ENCODE measurements around the gene CD2.

CD2 gene

DNA sequence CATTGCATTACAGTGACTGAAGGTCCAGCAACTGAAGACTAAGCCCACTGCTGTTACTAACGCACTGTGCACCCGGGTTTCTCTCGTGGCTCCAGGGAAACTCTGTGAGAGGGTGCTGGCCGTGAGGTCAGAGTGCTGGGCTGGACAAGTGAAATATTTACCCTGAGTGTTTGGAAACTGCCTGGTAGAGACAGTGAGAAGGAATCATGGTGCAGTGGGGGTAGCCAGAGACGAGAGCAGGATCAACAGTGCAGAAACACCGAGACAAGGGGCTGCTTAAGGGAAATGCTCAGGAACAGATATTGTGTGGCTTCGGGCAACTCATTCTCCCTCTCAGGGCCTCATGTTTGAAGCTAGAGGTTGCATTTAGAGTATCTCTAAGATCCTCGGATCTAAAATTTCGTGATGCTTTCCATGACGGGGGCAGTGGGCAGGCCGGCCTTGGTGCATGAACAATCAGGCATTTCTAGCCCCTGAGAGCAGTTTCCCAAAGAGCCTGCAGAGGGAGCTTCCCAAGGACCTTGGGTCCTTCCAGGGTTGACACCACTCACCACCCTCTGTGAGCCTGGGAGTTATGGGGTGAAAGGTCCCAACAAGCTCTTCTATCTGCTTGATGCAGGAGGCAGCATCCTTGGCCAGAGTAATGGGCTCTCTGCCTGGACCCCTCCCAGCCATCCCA is 9.7 kb downstream of the CD2 start:
- peaks cover 34% of the 10 kb centered on the region for H3K4me1 ChIP-seq (ENCODE audit: insufficient read depth, low read length, poor library complexity, severe bottlenecking)
- no peak overlapping the region for H3K9ac ChIP-seq (ENCODE audit: low read depth, low read length, poor library complexity, severe bottlenecking)
- no peaks in the 10 kb centered on the region for H3K36me3 ChIP-seq (ENCODE audit: insufficient read depth, low read length)
- no peaks in the 10 kb centered on the region for H3K79me2 ChIP-seq (ENCODE audit: insufficient read depth, low read length)
- no peaks in the 10 kb centered on the region for H3K9me3 ChIP-seq (ENCODE audit: insufficient read depth, low read depth, low read length)
- H3K4me2 ChIP-seq (ENCODE audit: low read depth, low read length, poor library complexity, severe bottlenecking) = no peak overlapping the region
- TF ChIP-seq EZH2phosphoT487 (IDR thresholded peaks at IDR 0.05; ENCODE audit: borderline replicate concordance) = no peak
- TF ChIP-seq, protein P1, sequence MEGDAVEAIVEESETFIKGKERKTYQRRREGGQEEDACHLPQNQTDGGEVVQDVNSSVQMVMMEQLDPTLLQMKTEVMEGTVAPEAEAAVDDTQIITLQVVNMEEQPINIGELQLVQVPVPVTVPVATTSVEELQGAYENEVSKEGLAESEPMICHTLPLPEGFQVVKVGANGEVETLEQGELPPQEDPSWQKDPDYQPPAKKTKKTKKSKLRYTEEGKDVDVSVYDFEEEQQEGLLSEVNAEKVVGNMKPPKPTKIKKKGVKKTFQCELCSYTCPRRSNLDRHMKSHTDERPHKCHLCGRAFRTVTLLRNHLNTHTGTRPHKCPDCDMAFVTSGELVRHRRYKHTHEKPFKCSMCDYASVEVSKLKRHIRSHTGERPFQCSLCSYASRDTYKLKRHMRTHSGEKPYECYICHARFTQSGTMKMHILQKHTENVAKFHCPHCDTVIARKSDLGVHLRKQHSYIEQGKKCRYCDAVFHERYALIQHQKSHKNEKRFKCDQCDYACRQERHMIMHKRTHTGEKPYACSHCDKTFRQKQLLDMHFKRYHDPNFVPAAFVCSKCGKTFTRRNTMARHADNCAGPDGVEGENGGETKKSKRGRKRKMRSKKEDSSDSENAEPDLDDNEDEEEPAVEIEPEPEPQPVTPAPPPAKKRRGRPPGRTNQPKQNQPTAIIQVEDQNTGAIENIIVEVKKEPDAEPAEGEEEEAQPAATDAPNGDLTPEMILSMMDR (conservative IDR thresholded peaks at IDR 0.05; ENCODE audit: low read length) = peak; percentile 76
- no peak overlapping the region for H2AFZ ChIP-seq (ENCODE audit: low read length)
- no peaks in the 10 kb centered on the region for H3K9me2 ChIP-seq (replicated peaks; ENCODE audit: low read depth, low read length)
- H3F3A ChIP-seq (ENCODE audit: low read depth) = peaks cover under 1% of the 10 kb centered on the region; the same call in 1 of the 2 replicates
- no peak overlapping the region for H3K4me3 ChIP-seq (ENCODE audit: low read length, poor library complexity, severe bottlenecking)
- H3K27me3 ChIP-seq (ENCODE audit: insufficient read depth, low read length, poor library complexity, severe bottlenecking) = no peaks in the 10 kb centered on the region
- H4K20me1 ChIP-seq (ENCODE audit: insufficient read depth, low read length, poor library complexity, severe bottlenecking) = no peaks in the 10 kb centered on the region

DNA sequence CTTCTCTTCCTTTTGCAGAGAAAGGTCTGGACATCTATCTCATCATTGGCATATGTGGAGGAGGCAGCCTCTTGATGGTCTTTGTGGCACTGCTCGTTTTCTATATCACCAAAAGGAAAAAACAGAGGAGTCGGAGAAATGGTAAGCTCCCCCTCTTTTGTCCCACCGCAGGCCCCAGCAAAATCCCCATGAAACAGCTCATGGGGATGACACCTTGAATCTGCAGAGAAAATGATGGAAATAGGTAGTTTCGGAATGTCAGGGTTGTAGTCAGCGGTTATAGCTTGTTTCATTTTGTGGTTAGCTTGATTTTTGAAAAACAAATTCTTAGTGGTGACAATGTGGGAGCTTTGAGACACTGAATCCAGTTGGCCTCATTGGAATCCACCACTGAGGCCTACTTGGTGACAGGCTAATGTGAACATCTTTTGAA is 10.3 kb downstream of the CD2 start:
- Histone ChIP-seq H3K9me2 (replicated peaks; ENCODE audit: low read depth, low read length) (no peaks in the 10 kb centered on the region), H3K4me2 (ENCODE audit: low read depth, low read length, poor library complexity, severe bottlenecking) (no peak overlapping the region), H3K4me1 (ENCODE audit: insufficient read depth, low read length, poor library complexity, severe bottlenecking) (peaks cover 40% of the 10 kb centered on the region), H3F3A (ENCODE audit: low read depth) (peaks cover 6% of the 10 kb centered on the region), H2AFZ (ENCODE audit: low read length) (no peak overlapping the region), H3K9me3 (ENCODE audit: insufficient read depth, low read depth, low read length) (no peaks in the 10 kb centered on the region), H4K20me1 (ENCODE audit: insufficient read depth, low read length, poor library complexity, severe bottlenecking) (no peaks in the 10 kb centered on the region), H3K79me2 (ENCODE audit: insufficient read depth, low read length) (no peaks in the 10 kb centered on the region), H3K9ac (ENCODE audit: low read depth, low read length, poor library complexity, severe bottlenecking) (no peak overlapping the region), H3K27me3 (ENCODE audit: insufficient read depth, low read length, poor library complexity, severe bottlenecking) (no peaks in the 10 kb centered on the region), H3K4me3 (ENCODE audit: low read length, poor library complexity, severe bottlenecking) (no peak overlapping the region), H3K36me3 (ENCODE audit: insufficient read depth, low read length) (no peaks in the 10 kb centered on the region)
- TF ChIP-seq, protein P1 (conservative IDR thresholded peaks at IDR 0.05; ENCODE audit: low read length) = no peak
- TF ChIP-seq EZH2phosphoT487 (IDR thresholded peaks at IDR 0.05; ENCODE audit: borderline replicate concordance) = no peak

DNA sequence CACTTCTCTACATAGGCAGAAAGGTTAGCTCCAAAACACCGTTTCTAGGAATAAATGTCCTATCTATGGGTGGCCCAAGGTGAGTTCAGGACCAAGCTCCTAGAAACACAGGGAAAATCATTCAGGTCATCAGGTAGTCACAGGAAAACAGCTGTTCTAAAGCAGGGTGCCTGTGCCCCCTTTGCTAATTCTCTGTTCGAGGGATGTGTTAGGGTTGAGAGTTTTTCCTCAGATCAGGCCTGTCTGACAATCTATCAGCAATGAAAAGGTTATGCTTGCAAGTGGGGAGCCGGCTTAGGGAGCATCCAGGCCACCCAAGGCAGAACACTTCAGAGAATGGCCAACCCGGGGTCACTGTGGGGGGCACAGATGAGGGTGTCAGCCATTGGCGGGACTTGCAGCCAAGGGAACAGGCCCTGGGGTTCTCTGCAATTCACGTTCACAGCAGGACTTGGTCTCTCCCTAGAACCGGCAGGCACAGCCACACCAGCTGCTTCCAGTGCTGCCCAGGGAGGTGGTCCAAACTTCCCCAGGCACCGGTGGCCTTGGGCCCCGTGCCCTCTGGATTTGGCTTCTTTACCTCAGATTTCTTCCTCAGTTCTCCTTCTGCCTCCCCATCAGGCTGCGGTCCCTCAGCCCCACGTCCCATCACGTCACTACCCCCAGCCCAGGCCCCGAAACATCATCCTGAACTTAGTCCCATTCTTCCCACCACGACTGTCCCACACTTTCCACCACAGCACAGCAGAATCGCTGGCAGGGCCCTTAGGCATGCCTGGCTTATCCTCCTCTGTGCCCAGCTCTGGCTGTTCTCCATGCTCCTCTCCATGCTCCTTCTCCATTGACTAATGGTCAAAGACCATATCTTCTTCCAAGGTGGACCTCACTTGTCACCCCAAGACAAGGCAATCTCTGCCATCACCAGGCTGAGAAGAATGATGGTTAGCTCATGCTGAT is 11.0 kb downstream of the CD2 start:
- peaks cover 6% of the 10 kb centered on the region for H3F3A ChIP-seq (ENCODE audit: low read depth)
- no peak overlapping the region for H2AFZ ChIP-seq (ENCODE audit: low read length)
- H3K9ac ChIP-seq (ENCODE audit: low read depth, low read length, poor library complexity, severe bottlenecking) = no peak overlapping the region
- peaks cover 43% of the 10 kb centered on the region for H3K4me1 ChIP-seq (ENCODE audit: insufficient read depth, low read length, poor library complexity, severe bottlenecking)
- no peaks in the 10 kb centered on the region for H3K36me3 ChIP-seq (ENCODE audit: insufficient read depth, low read length)
- H4K20me1 ChIP-seq (ENCODE audit: insufficient read depth, low read length, poor library complexity, severe bottlenecking) = no peaks in the 10 kb centered on the region
- H3K9me3 ChIP-seq (ENCODE audit: insufficient read depth, low read depth, low read length) = no peaks in the 10 kb centered on the region
- H3K4me2 ChIP-seq (ENCODE audit: low read depth, low read length, poor library complexity, severe bottlenecking) = no peak overlapping the region
- H3K27me3 ChIP-seq (ENCODE audit: insufficient read depth, low read length, poor library complexity, severe bottlenecking) = no peaks in the 10 kb centered on the region
- H3K9me2 ChIP-seq (replicated peaks; ENCODE audit: low read depth, low read length) = no peaks in the 10 kb centered on the region
- H3K79me2 ChIP-seq (ENCODE audit: insufficient read depth, low read length) = no peaks in the 10 kb centered on the region
- TF ChIP-seq, protein P1 (conservative IDR thresholded peaks at IDR 0.05; ENCODE audit: low read length) = no peak
- TF ChIP-seq EZH2phosphoT487 (IDR thresholded peaks at IDR 0.05; ENCODE audit: borderline replicate concordance) = no peak
- H3K4me3 ChIP-seq (ENCODE audit: low read length, poor library complexity, severe bottlenecking) = no peak overlapping the region

Data from Loucy (cell line).